ENCODE results near the gene RGS7. TPM values are rescaled to one million over a fixed set of nuclear protein-coding genes. Genes with fewer than 3 reads are reported as not detected.

RGS7 gene
- polyA plus RNA-seq, 1 donor (not counting 4 experiments of a cell fraction or from before 2014, with no cell fraction given): not detected

DNA sequence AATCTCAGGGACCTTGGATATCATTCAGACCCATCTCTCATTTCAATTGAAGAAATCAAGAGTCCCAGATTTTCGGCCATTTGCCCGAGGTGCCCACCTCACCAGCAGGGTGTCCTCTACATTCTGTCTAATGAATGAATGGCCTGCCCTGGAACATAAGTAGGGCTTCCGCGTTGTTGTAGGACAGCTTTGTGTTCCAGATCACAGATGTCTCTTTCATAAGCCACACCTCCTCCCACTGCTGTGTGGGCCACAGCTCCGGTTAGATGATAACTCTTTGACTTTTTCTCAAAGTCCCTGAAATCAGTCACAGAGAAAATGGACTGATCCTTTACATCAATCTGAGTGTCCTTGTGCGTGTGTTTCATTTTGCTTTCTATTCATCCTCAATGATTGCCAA, 144.4 kb downstream of the RGS7 start:
- no peaks in the 10 kb centered on the region for H3K9me1 ChIP-seq (ENCODE audit: control insufficient read depth, extremely low read depth, insufficient read depth, low read length)
- DNase-seq (ENCODE audit: low read depth, low spot score): no peak
- FAIRE-seq: no peak
- H3K9ac ChIP-seq (ENCODE audit: control insufficient read depth, extremely low read depth, insufficient read depth, low read length): no peak overlapping the region
- H2AFZ ChIP-seq (ENCODE audit: control insufficient read depth, low read length): no peak overlapping the region
- H3K36me3 ChIP-seq (ENCODE audit: control insufficient read depth in 2 of 2, extremely low read depth in 1 of 2, insufficient read depth in 2 of 2, low read length in 2 of 2): no peaks in the 10 kb centered on the region
- no peak overlapping the region for H3K4me2 ChIP-seq (ENCODE audit: control insufficient read depth, extremely low read depth, insufficient read depth, low read depth, low read length)
- H3K79me2 ChIP-seq (ENCODE audit: control insufficient read depth, insufficient read depth, low read length): no peaks in the 10 kb centered on the region
- TF ChIP-seq, protein P1, sequence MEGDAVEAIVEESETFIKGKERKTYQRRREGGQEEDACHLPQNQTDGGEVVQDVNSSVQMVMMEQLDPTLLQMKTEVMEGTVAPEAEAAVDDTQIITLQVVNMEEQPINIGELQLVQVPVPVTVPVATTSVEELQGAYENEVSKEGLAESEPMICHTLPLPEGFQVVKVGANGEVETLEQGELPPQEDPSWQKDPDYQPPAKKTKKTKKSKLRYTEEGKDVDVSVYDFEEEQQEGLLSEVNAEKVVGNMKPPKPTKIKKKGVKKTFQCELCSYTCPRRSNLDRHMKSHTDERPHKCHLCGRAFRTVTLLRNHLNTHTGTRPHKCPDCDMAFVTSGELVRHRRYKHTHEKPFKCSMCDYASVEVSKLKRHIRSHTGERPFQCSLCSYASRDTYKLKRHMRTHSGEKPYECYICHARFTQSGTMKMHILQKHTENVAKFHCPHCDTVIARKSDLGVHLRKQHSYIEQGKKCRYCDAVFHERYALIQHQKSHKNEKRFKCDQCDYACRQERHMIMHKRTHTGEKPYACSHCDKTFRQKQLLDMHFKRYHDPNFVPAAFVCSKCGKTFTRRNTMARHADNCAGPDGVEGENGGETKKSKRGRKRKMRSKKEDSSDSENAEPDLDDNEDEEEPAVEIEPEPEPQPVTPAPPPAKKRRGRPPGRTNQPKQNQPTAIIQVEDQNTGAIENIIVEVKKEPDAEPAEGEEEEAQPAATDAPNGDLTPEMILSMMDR (optimal IDR thresholded peaks at IDR 0.05 in 1 of 3, IDR thresholded peaks at IDR 0.05 in 1 of 3, conservative IDR thresholded peaks at IDR 0.05 in 1 of 3; ENCODE audit: extremely low read depth in 1 of 3, insufficient read depth in 2 of 3, low read length in 3 of 3): no peak
- no peak for TF ChIP-seq EZH2 (IDR thresholded peaks at IDR 0.05; ENCODE audit: low read length)
- dilution Hi-C loops (cut with MboI; ENCODE audit: extremely low pct_ligation_motif_present, low sequenced_read_pairs): no loop called here
- no peaks in the 10 kb centered on the region for H4K20me1 ChIP-seq (ENCODE audit: control insufficient read depth, extremely low read depth, insufficient read depth, low read length)
- H3K27ac ChIP-seq (ENCODE audit: control insufficient read depth, insufficient read depth, low read length): no peak overlapping the region
- no peak overlapping the region for H3K4me3 ChIP-seq (ENCODE audit: control insufficient read depth in 2 of 3, extremely low read depth in 1 of 3, insufficient read depth in 2 of 3, low read depth in 1 of 3, low read length in 3 of 3)
- H3K9me3 ChIP-seq (ENCODE audit: control insufficient read depth, low read depth, low read length): no peaks in the 10 kb centered on the region
- no peaks in the 10 kb centered on the region for H3K4me1 ChIP-seq (ENCODE audit: control insufficient read depth, extremely low read depth, insufficient read depth, low read length)
- no peaks in the 10 kb centered on the region for H3K27me3 ChIP-seq (ENCODE audit: control insufficient read depth, extremely low read depth, insufficient read depth, low read length)

DNA sequence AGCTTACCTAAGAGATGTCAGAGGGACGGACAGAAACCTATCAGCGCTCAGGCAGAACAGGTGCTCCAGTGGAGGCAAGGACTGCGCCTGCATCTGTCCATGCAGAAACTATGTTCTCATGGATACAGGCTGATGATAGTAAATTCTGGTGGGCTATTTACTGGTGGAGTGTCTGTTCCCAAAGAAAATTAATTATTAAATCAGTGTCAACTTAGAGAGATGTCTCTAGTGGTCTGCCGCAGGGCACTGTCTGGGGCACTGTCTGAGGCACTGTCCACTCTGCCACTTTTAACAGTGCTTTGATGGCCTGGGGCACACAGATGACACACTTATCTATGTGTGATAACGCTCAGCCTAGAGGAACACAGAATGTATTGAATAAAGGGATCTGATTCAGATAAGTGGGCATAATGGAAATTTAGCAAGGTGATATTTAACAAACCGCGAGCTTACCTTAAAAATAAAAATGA, 148.1 kb downstream of the RGS7 start:
- TF ChIP-seq, protein P1 (optimal IDR thresholded peaks at IDR 0.05 in 1 of 3, IDR thresholded peaks at IDR 0.05 in 1 of 3, conservative IDR thresholded peaks at IDR 0.05 in 1 of 3; ENCODE audit: extremely low read depth in 1 of 3, insufficient read depth in 2 of 3, low read length in 3 of 3): no peak
- no peak for TF ChIP-seq EZH2 (IDR thresholded peaks at IDR 0.05; ENCODE audit: low read length)
- no peak for DNase-seq (ENCODE audit: low read depth, low spot score)
- H3K36me3 ChIP-seq (ENCODE audit: control insufficient read depth in 2 of 2, extremely low read depth in 1 of 2, insufficient read depth in 2 of 2, low read length in 2 of 2): no peaks in the 10 kb centered on the region
- no peak overlapping the region for H2AFZ ChIP-seq (ENCODE audit: control insufficient read depth, low read length)
- no peaks in the 10 kb centered on the region for H3K9me1 ChIP-seq (ENCODE audit: control insufficient read depth, extremely low read depth, insufficient read depth, low read length)
- H3K27me3 ChIP-seq (ENCODE audit: control insufficient read depth, extremely low read depth, insufficient read depth, low read length): no peaks in the 10 kb centered on the region
- H3K4me1 ChIP-seq (ENCODE audit: control insufficient read depth, extremely low read depth, insufficient read depth, low read length): no peaks in the 10 kb centered on the region
- no peaks in the 10 kb centered on the region for H4K20me1 ChIP-seq (ENCODE audit: control insufficient read depth, extremely low read depth, insufficient read depth, low read length)
- H3K9me3 ChIP-seq (ENCODE audit: control insufficient read depth, low read depth, low read length): no peaks in the 10 kb centered on the region
- dilution Hi-C loops (cut with MboI; ENCODE audit: extremely low pct_ligation_motif_present, low sequenced_read_pairs): no loop called here
- no peak overlapping the region for H3K4me2 ChIP-seq (ENCODE audit: control insufficient read depth, extremely low read depth, insufficient read depth, low read depth, low read length)
- H3K4me3 ChIP-seq (ENCODE audit: control insufficient read depth in 2 of 3, extremely low read depth in 1 of 3, insufficient read depth in 2 of 3, low read depth in 1 of 3, low read length in 3 of 3): no peak overlapping the region
- H3K27ac ChIP-seq (ENCODE audit: control insufficient read depth, insufficient read depth, low read length): no peak overlapping the region
- no peak overlapping the region for H3K9ac ChIP-seq (ENCODE audit: control insufficient read depth, extremely low read depth, insufficient read depth, low read length)
- no peak for FAIRE-seq
- H3K79me2 ChIP-seq (ENCODE audit: control insufficient read depth, insufficient read depth, low read length): no peaks in the 10 kb centered on the region

Measured in keratinocyte (primary cell).